NCI-H345 treated with DMSO at 0.1 percent for 48 hours (cell line): ENCODE data around the gene DAO.

ENCODE experiments used
- DNase-seq: peaks from one replicate; lab custom pipeline; 2025; ENCODE audit not compliant: unreplicated experiment; lab: John Stamatoyannopoulos, UW

DAO gene

GRCh38 chr12:108875280-108875679, 4.6 kb upstream of the DAO start:
- DNase-seq = no peak

- no peak for DNase-seq
Observed at GRCh38 chr12:108875682-108876361, 4.1 kb upstream of the DAO start.

- DNase-seq = no peak
Observed at GRCh38 chr12:108876550-108876949, 3.3 kb upstream of the DAO start.

GRCh38 chr12:108881953-108882352, 2.1 kb downstream of the DAO start:
- DNase-seq = no peak

- peak; percentile 0 for DNase-seq
Observed at GRCh38 chr12:108884116-108885012, 4.5 kb downstream of the DAO start.

GRCh38 chr12:108886873-108887629, 7.2 kb downstream of the DAO start:
- DNase-seq = no peak

GRCh38 chr12:108888031-108888430, 8.1 kb downstream of the DAO start:
- DNase-seq = no peak

- no peak for DNase-seq
Observed at GRCh38 chr12:108890208-108890607, 10.3 kb downstream of the DAO start.

- no peak for DNase-seq
Observed at GRCh38 chr12:108895220-108895802, 15.4 kb downstream of the DAO start.

GRCh38 chr12:108896336-108896735, 16.4 kb downstream of the DAO start:
- DNase-seq = no peak

GRCh38 chr12:108896817-108897216, 16.9 kb downstream of the DAO start:
- no peak for DNase-seq

- no peak for DNase-seq
Observed at GRCh38 chr12:108899145-108899544, 19.3 kb downstream of the DAO start.

- no peak for DNase-seq
Observed at GRCh38 chr12:108905725-108906124, 25.8 kb downstream of the DAO start.

- DNase-seq = no peak
Observed at GRCh38 chr12:108906971-108907370, 27.1 kb downstream of the DAO start.

- DNase-seq = no peak
Observed at GRCh38 chr12:108907839-108908351, 28.0 kb downstream of the DAO start.

GRCh38 chr12:108910336-108910735, 30.4 kb downstream of the DAO start:
- DNase-seq = no peak

- no peak for DNase-seq
Observed at GRCh38 chr12:108911915-108912314, 32.0 kb downstream of the DAO start.

GRCh38 chr12:108912361-108912760, 32.5 kb downstream of the DAO start:
- no peak for DNase-seq

GRCh38 chr12:108914121-108914531, 34.2 kb downstream of the DAO start:
- DNase-seq = no peak

GRCh38 chr12:108915632-108916133, 35.8 kb downstream of the DAO start:
- no peak for DNase-seq

- no peak for DNase-seq
Observed at GRCh38 chr12:108916336-108916735, 36.4 kb downstream of the DAO start.
